Kidney (tissue), 14 donors: ENCODE results near the gene ZP1. TPM values are rescaled to one million over a fixed set of nuclear protein-coding genes. Genes with fewer than 3 reads are reported as not detected.

ENCODE experiments used
- DNase-seq, 5 donors: peaks; one replicate each; pipeline ENCODE4 v3.0.0-alpha.2; 2013 to 2020
- FAIRE-seq: peaks from 2 replicates; lab custom pipeline; 2012; peaks lifted over from hg19 to GRCh38; lab: Jason Lieb, UNC
- H3K27ac ChIP-seq, 2 donors: one replicate each; pipeline ENCODE4 v1.7.0; 2013; ENCODE audit warnings: low read depth in 2 of 2, low read length in 2 of 2, inconsistent platforms in 1 of 2
- H3K27me3 ChIP-seq: one replicate; pipeline ENCODE4 v1.7.1; 2013; ENCODE audit warnings: low read length, inconsistent platforms; ENCODE audit not compliant: control insufficient read depth, insufficient read depth
- H3K36me3 ChIP-seq, 3 donors: one replicate each; pipeline versions ENCODE4 v1.7.0 to v1.7.1; 2013; ENCODE audit warnings: low read length in 3 of 3, control low read depth in 1 of 3, inconsistent platforms in 1 of 3; ENCODE audit not compliant: insufficient read depth in 3 of 3, control insufficient read depth in 2 of 3
- H3K4me1 ChIP-seq, 3 donors: one replicate each; pipeline versions ENCODE4 v1.7.0 to v1.7.1; 2013; ENCODE audit warnings: low read length in 3 of 3, inconsistent platforms in 1 of 3, low read depth in 1 of 3; ENCODE audit not compliant: control insufficient read depth in 2 of 3, insufficient read depth in 2 of 3
- H3K4me3 ChIP-seq, 3 donors: one replicate each; pipeline versions ENCODE4 v1.7.0 to v1.8.1; 2013; ENCODE audit warnings: low read length in 3 of 3, control low read depth in 1 of 3, inconsistent platforms in 1 of 3
- H3K9ac ChIP-seq, 3 donors: one replicate each; pipeline versions ENCODE4 v1.7.0 to v1.7.1; 2013; ENCODE audit warnings: low read length in 3 of 3, control low read depth in 1 of 3, inconsistent platforms in 1 of 3
- H3K9me3 ChIP-seq, 3 donors: one replicate each; pipeline versions ENCODE4 v1.7.0 to v1.7.1; 2013; ENCODE audit warnings: low read length in 3 of 3, control low read depth in 1 of 3, inconsistent platforms in 1 of 3; ENCODE audit not compliant: control insufficient read depth in 2 of 3, insufficient read depth in 1 of 3
- CTCF ChIP-seq: IDR thresholded peaks from 3 replicates; pipeline ENCODE4 v1.5.1; 2012; ENCODE audit warnings: mild to moderate bottlenecking, moderate library complexity, borderline replicate concordance; ENCODE audit not compliant: insufficient read depth; ENCODE audit errors: extremely low read depth
- intact Hi-C: fragments of 100-400 bp; cut with DNase I; formaldehyde crosslinking; loops from one replicate; pipeline ENCODE4 v1.11.1; 2022
- polyA plus RNA-seq: library from polyadenylated mRNA; stranded (reverse); fragments of 350-450 nt; fragmentation: Illumina TruSeq; extraction: RNeasy Lipid Tissue Mini Kit (QIAGEN cat#74804); gene quantifications from one replicate; pipeline ENCODE4 v1.2.3, GENCODE V29; 2014; ENCODE audit warnings: low read depth, low replicate concordance; ENCODE audit not compliant: insufficient read depth
- total RNA-seq: library from RNA; stranded (reverse); fragmentation: NEBNext Ultra II Directional; extraction: Animal tissue kit (Norgen Biotek cat#: 25700); gene quantifications from one replicate; pipeline ENCODE4 v1.2.1, GENCODE V29; 2021
- donor health status: control.
- donor health status: control.
- donor health status: control.
- donor health status: control.
- donor health status: control.
- donor health status: DM: yes; HTN: yes; CAD: no.
- donor health status: Normal renal cell carcinoma (clear cell type).

The ZP1 gene
- total and polyA plus RNA-seq, 2 donors from 2014 or later = not detected

DNA sequence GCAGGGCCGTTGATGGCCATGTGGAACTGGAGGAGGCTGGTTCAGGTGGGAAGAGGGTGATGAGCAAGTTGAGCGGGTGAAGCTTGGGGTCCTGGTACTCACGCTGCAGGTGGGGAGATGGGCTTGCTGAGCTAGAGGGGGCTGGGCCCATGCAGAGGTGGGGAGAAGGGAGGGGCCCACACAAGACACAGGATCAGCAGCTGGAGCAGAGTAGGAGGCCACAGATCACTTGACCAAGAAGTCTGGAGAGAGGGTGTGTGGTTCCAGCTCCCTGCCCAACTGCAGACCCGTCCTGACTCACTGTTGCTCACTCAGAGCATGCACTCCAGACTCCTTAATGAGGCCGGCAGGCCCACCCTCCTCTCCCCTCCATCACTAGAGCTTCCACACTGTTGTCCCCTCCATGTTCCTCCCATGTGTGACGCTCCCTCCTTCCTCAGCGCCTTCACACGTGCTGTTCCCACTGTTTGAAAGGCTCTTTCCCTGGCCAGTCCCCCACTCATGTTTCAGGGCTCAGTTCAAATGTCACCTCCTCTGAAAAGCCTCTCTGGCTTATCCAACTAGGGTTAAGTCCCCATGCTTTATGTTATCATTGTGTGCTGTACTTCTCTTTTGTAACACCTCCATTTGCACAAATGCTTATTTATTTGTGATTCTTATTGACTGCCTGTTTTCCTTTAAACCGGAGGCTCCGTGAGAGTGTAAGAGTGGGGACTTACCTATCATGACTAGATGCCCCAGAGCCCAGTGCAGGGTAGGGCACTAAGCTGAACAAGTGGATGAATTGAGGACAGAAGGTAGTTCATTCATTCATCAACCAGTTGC lies 23.1 kb upstream of the ZP1 start:
- peak overlapping the region in 1 of 3 donors; percentile 92 for H3K4me3 ChIP-seq

DNA sequence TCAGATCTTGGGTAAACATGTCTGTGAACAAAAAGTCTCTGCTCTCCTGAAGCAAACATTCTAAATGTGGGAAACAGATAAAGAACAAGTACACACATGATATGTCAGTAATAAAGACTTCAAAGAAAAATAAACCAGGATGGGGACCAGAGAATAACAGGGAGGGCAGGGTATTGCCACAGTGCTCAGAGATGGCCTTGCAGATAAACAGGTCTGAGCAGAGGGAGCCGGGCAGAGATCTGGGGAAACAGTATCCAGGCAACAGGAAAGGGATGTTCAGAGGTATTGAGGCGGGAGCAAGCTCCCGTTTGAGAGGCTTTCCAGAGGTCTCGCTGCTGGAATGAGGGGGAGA lies 22.5 kb upstream of the ZP1 start:
- Histone ChIP-seq H3K4me3 (no peak overlapping the region), H3K36me3 (no peaks in the 10 kb centered on the region), H3K27ac (no peak overlapping the region), H3K9me3 (no peaks in the 10 kb centered on the region), H3K4me1 (peaks cover 5 to 30% (median 15%) of the 10 kb centered on the region in 3 donors), H3K9ac (no peak overlapping the region), H3K27me3 (no peaks in the 10 kb centered on the region)
- intact Hi-C loops = no loop called here
- no peak for DNase-seq
- FAIRE-seq = no peak
- TF ChIP-seq CTCF = no peak

More for the DNA sequence above, 23.1 kb upstream of the ZP1 start:
- H3K27me3 ChIP-seq = no peaks in the 10 kb centered on the region
- DNase-seq (no peak), FAIRE-seq (no peak)
- no peak for TF ChIP-seq CTCF
- H3K4me1 ChIP-seq = peaks cover 5 to 30% (median 15%) of the 10 kb centered on the region in 3 donors
- H3K9me3 ChIP-seq = no peaks in the 10 kb centered on the region
- no peak overlapping the region for H3K9ac ChIP-seq
- H3K36me3 ChIP-seq = no peaks in the 10 kb centered on the region
- H3K27ac ChIP-seq = no peak overlapping the region
- intact Hi-C loops = no loop called here

DNA sequence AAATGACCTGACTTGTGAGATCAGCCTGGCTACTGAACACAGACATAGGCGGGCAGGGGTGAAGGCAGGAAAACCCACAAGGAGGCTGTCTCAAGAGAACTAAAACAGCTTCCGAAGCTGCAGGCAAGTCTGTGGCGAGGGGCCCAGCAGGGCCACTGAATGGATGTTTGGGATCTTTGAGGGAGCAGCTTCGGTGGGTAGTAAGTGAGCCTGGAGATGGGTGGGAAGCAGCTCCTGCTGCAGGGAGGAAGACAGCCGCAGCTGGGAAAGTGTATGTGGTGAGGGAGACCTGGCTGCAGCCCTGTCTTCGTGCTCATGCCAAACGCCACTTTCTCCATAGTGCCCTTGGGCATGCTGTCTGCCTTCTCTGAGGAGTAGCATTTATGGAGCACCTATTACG lies 22.0 kb upstream of the ZP1 start:
- no peak for FAIRE-seq
- intact Hi-C loops = no loop called here
- peaks cover 5 to 30% (median 15%) of the 10 kb centered on the region in 3 donors for H3K4me1 ChIP-seq
- peaks cover 0 to under 1% (median 0%) of the 10 kb centered on the region in 3 donors for H3K36me3 ChIP-seq
- H3K9me3 ChIP-seq = no peaks in the 10 kb centered on the region
- DNase-seq = no peak
- no peaks in the 10 kb centered on the region for H3K27me3 ChIP-seq
- H3K4me3 ChIP-seq = no peak overlapping the region
- H3K9ac ChIP-seq = no peak overlapping the region
- no peak for TF ChIP-seq CTCF
- no peak overlapping the region for H3K27ac ChIP-seq

DNA sequence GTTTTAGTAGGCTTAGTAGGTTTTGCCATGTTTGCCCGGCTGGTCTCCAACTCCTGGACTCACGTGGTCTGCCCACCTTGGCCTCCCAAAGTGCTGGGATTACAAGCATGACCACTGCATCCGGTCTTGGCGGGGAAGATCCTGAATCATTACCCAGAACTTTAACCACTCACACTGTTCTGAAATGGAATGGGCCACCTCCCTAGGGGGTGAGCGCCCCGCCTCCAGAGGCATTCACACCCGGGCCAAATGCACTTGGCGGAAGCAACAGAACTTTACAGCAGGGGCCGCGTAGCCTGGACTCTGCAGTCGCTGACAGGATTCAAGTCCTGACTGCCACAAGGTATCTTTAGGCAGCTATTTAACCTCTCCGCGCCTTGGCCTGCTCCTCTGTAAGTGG lies 20.1 kb upstream of the ZP1 start:
- Histone ChIP-seq H3K27me3 (no peaks in the 10 kb centered on the region), H3K27ac (no peak overlapping the region), H3K4me3 (no peak overlapping the region), H3K36me3 (peaks cover 0 to 3% (median 0%) of the 10 kb centered on the region in 3 donors), H3K4me1 (peaks cover 0 to 25% (median 6%) of the 10 kb centered on the region in 3 donors), H3K9ac (no peak overlapping the region), H3K9me3 (no peaks in the 10 kb centered on the region)
- TF ChIP-seq CTCF = no peak
- FAIRE-seq (no peak), DNase-seq (no peak)
- intact Hi-C loops = no loop called here
